OCI-LY3 (cell line): Measurements from ENCODE around the gene DENND2C.

Experiments used
- CTCF ChIP-seq: fragments of 200-600, 300-600 bp; sonication (generic); IDR thresholded peaks from 2 replicates; pipeline ENCODE4 v1.5.1; 2014; ENCODE audit warnings: antibody characterized with exemption, low read length, low read depth
- EZH2phosphoT487 ChIP-seq: fragments of 200-600 bp; shearing (Covaris generic); IDR thresholded peaks from 2 replicates; pipeline ENCODE4 v1.6.1; 2018; ENCODE audit warnings: antibody characterized with exemption, mixed run types, low read depth

- TF ChIP-seq CTCF (no peak), EZH2phosphoT487 (no peak)
Observed at GRCh38 chr1:114535401-114535800, 134.4 kb downstream of the DENND2C start.
